CD1c-positive myeloid dendritic cell (primary cell): Measurements from ENCODE around the gene MCC.
A peak's percentile ranks its signal among the peaks of the same experiment; 100 is the strongest.

Source experiments
- DNase-seq: peaks from one replicate; pipeline ENCODE4 v3.0.0-alpha.2; 2016; ENCODE audit errors: extremely low spot score

The MCC gene

GRCh38 chr5:113487781-113488644 lies at the start of gene MCC:
MCC (minus strand) TSS chr5:113488453.
- peak; percentile 30 for DNase-seq

- no peak for DNase-seq
Measured at GRCh38 chr5:113531481-113532159, 43.4 kb upstream of the MCC start.

- no peak for DNase-seq
Measured at GRCh38 chr5:113527746-113528145, 39.5 kb upstream of the MCC start.

GRCh38 chr5:113526421-113526820 lies 38.2 kb upstream of the MCC start:
- DNase-seq = no peak

GRCh38 chr5:113524927-113525326 lies 36.7 kb upstream of the MCC start:
- DNase-seq = peak; percentile 77

- no peak for DNase-seq
Measured at GRCh38 chr5:113523168-113523567, 34.9 kb upstream of the MCC start.

GRCh38 chr5:113520899-113521298 lies 32.6 kb upstream of the MCC start:
- DNase-seq = no peak

GRCh38 chr5:113520429-113520828 lies 32.2 kb upstream of the MCC start:
- no peak for DNase-seq

- DNase-seq = no peak
Measured at GRCh38 chr5:113519412-113519811, 31.2 kb upstream of the MCC start.

GRCh38 chr5:113518884-113519283 lies 30.6 kb upstream of the MCC start:
- no peak for DNase-seq

- no peak for DNase-seq
Measured at GRCh38 chr5:113514289-113514635, 26.0 kb upstream of the MCC start.

GRCh38 chr5:113513384-113514288 lies 25.4 kb upstream of the MCC start, which contains the start of gene YTHDC2:
YTHDC2 (plus strand) TSS chr5:113513694; CDS start chr5:113513896, 202 bp downstream.
- peak; percentile 96 for DNase-seq

- no peak for DNase-seq
Measured at GRCh38 chr5:113512341-113512740, 24.1 kb upstream of the MCC start.

GRCh38 chr5:113510836-113511451 lies 22.7 kb upstream of the MCC start:
- peak; percentile 13 for DNase-seq

GRCh38 chr5:113508756-113509155 lies 20.5 kb upstream of the MCC start:
- DNase-seq = no peak

GRCh38 chr5:113507601-113508000 lies 19.3 kb upstream of the MCC start:
- DNase-seq = peak; percentile 21

GRCh38 chr5:113505181-113505580 lies 16.9 kb upstream of the MCC start:
- no peak for DNase-seq

GRCh38 chr5:113503146-113503545 lies 14.9 kb upstream of the MCC start:
- DNase-seq = no peak

GRCh38 chr5:113502073-113502472 lies 13.8 kb upstream of the MCC start:
- no peak for DNase-seq

GRCh38 chr5:113495422-113495841 lies 7.2 kb upstream of the MCC start:
- DNase-seq = no peak

GRCh38 chr5:113493446-113493845 lies 5.2 kb upstream of the MCC start:
- no peak for DNase-seq

GRCh38 chr5:113491022-113491421 lies 2.8 kb upstream of the MCC start:
- DNase-seq = no peak
